ENCODE data around the gene FGF12. TPM values are rescaled to one million over a fixed set of nuclear protein-coding genes. Genes with fewer than 3 reads are reported as not detected.

Gene FGF12
- polyA plus RNA-seq, 1 of the 3 experiments (the other 2 are of a cell fraction), result 0.30 TPM

GRCh38 chr3:192170659-192171058, 556.7 kb downstream of the FGF12 start:
- no peak overlapping the region for H2AFZ ChIP-seq (ENCODE audit: low read depth)
- no peaks in the 10 kb centered on the region for H3K79me2 ChIP-seq (ENCODE audit: insufficient read depth)
- DNase-seq, result no peak
- no peaks in the 10 kb centered on the region for H3F3A ChIP-seq (replicated peaks; ENCODE audit: insufficient read depth)
- POLR2A ChIA-PET, result no interaction called here
- no peak overlapping the region for H3K9ac ChIP-seq
- no peaks in the 10 kb centered on the region for H4K20me1 ChIP-seq (ENCODE audit: insufficient read depth)
- H3K4me2 ChIP-seq, result no peak overlapping the region
- H3K9me3 ChIP-seq, result no peaks in the 10 kb centered on the region
- WGBS (ENCODE audit: low lambda C conversion rate), result 24% methylated on average over 3 of the region's 3 CpGs
- no peak overlapping the region for H3K4me3 ChIP-seq (ENCODE audit: low read depth in 2 of 2, low read length in 1 of 2)
- no peak for TF ChIP-seq SMC3 (IDR thresholded peaks at IDR 0.05; ENCODE audit: low read depth, low read length)
- no peak for TF ChIP-seq CHD2 (IDR thresholded peaks at IDR 0.05; ENCODE audit: low read length, partially characterized antibody)
- TF ChIP-seq FOXM1 (IDR thresholded peaks at IDR 0.05; ENCODE audit: low read depth), result no peak
- TF ChIP-seq, protein P1, sequence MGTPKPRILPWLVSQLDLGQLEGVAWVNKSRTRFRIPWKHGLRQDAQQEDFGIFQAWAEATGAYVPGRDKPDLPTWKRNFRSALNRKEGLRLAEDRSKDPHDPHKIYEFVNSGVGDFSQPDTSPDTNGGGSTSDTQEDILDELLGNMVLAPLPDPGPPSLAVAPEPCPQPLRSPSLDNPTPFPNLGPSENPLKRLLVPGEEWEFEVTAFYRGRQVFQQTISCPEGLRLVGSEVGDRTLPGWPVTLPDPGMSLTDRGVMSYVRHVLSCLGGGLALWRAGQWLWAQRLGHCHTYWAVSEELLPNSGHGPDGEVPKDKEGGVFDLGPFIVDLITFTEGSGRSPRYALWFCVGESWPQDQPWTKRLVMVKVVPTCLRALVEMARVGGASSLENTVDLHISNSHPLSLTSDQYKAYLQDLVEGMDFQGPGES (IDR thresholded peaks at IDR 0.05; ENCODE audit: low read depth, low read length), result no peak
- no peak for TF ChIP-seq MEF2A (IDR thresholded peaks at IDR 0.05; ENCODE audit: borderline replicate concordance, low read depth)
- no peak for TF ChIP-seq POLR2AphosphoS5 (IDR thresholded peaks at IDR 0.05; ENCODE audit: low read depth, low read length)
- no peak for TF ChIP-seq SIN3A (IDR thresholded peaks at IDR 0.05; ENCODE audit: borderline replicate concordance, low read depth, low read length)
- TF ChIP-seq JUND (IDR thresholded peaks at IDR 0.05), result no peak
- no peak for TF ChIP-seq TCF12 (IDR thresholded peaks at IDR 0.05)
- H3K27me3 ChIP-seq (ENCODE audit: insufficient read depth), result no peaks in the 10 kb centered on the region
- no peaks in the 10 kb centered on the region for H3K9me2 ChIP-seq
- no peak overlapping the region for H3K27ac ChIP-seq (ENCODE audit: low read depth in 2 of 2, low read length in 1 of 2)
- no peaks in the 10 kb centered on the region for H3K36me3 ChIP-seq (replicated peaks in 1 of 2; ENCODE audit: control insufficient read depth in 1 of 2, insufficient read depth in 2 of 2, low read length in 1 of 2)
- CTCF ChIA-PET, result no interaction called here
- H3K4me1 ChIP-seq (ENCODE audit: control insufficient read depth in 1 of 2, insufficient read depth in 2 of 2, low read depth in 1 of 2, low read length in 1 of 2), result no peaks in the 10 kb centered on the region

DNA sequence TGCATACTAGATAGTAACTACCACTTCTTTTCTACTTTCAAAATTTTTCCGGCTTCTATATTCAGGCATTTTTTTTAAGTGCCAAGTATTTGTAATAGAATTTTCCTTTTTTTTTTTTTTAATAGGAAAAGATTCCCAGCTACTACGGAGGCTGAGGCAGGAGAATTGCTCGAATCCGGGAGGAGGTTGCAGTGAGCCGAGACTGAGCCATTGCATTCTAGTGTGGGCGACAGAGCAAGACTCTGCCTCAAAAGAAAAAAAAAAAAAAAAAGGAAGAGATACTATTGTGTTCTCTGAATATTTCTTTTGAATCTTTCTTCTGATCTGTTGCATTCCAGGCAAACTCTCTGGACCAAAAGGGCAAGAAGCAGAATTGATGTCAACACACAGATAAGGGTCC, 557.3 kb downstream of the FGF12 start:
- Histone ChIP-seq H3K4me2 (no peak overlapping the region), H2AFZ (ENCODE audit: low read depth) (no peak overlapping the region), H3K9me3 (no peaks in the 10 kb centered on the region), H3K4me3 (ENCODE audit: low read depth in 2 of 2, low read length in 1 of 2) (no peak overlapping the region), H3K9ac (no peak overlapping the region), H3K27ac (ENCODE audit: low read depth in 2 of 2, low read length in 1 of 2) (no peak overlapping the region), H3K36me3 (replicated peaks in 1 of 2; ENCODE audit: control insufficient read depth in 1 of 2, insufficient read depth in 2 of 2, low read length in 1 of 2) (no peaks in the 10 kb centered on the region), H3K27me3 (ENCODE audit: insufficient read depth) (no peaks in the 10 kb centered on the region), H3K9me2 (no peaks in the 10 kb centered on the region), H3K4me1 (ENCODE audit: control insufficient read depth in 1 of 2, insufficient read depth in 2 of 2, low read depth in 1 of 2, low read length in 1 of 2) (no peaks in the 10 kb centered on the region), H4K20me1 (ENCODE audit: insufficient read depth) (no peaks in the 10 kb centered on the region), H3K79me2 (ENCODE audit: insufficient read depth) (no peaks in the 10 kb centered on the region), H3F3A (replicated peaks; ENCODE audit: insufficient read depth) (no peaks in the 10 kb centered on the region)
- CTCF ChIA-PET, result no interaction called here
- TF ChIP-seq CHD2 (IDR thresholded peaks at IDR 0.05; ENCODE audit: low read length, partially characterized antibody) (no peak), EZH2phosphoT487 (IDR thresholded peaks at IDR 0.05; ENCODE audit: borderline replicate concordance, low read depth) (no peak), CTCF (IDR thresholded peaks at IDR 0.05) (no peak), SMC3 (IDR thresholded peaks at IDR 0.05; ENCODE audit: low read depth, low read length) (no peak), SIN3A (IDR thresholded peaks at IDR 0.05; ENCODE audit: borderline replicate concordance, low read depth, low read length) (no peak)
- TF ChIP-seq, protein P2, sequence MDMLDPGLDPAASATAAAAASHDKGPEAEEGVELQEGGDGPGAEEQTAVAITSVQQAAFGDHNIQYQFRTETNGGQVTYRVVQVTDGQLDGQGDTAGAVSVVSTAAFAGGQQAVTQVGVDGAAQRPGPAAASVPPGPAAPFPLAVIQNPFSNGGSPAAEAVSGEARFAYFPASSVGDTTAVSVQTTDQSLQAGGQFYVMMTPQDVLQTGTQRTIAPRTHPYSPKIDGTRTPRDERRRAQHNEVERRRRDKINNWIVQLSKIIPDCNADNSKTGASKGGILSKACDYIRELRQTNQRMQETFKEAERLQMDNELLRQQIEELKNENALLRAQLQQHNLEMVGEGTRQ (IDR thresholded peaks at IDR 0.05; ENCODE audit: borderline replicate concordance, low read depth, low read length), result no peak
- POLR2A ChIA-PET, result no interaction called here
- WGBS (ENCODE audit: low lambda C conversion rate), result 24% methylated on average over 6 of the region's 6 CpGs
- no peak for DNase-seq
